ENCODE results near the gene RAB40B. TPM values are rescaled to one million over a fixed set of nuclear protein-coding genes. Genes with fewer than 3 reads are reported as not detected.

RAB40B gene
- total and polyA plus RNA-seq, 4 donors = 11.8 to 32.3 (median 21.8) TPM

GRCh38 chr17:82642022-82642421 lies 56.5 kb downstream of the RAB40B start:
- WGBS (ENCODE audit: insufficient coverage) = 84% methylated on average over 13 of the region's 14 CpGs
- Histone ChIP-seq H3K4me3 (ENCODE audit: low read depth, low read length) (no peak overlapping the region), H3K27ac (ENCODE audit: low read depth, low read length) (no peak overlapping the region), H3K36me3 (ENCODE audit: control insufficient read depth, insufficient read depth, low read length) (peaks cover 55% of the 10 kb centered on the region), H3K9me3 (ENCODE audit: control insufficient read depth, insufficient read depth, low read length) (no peaks in the 10 kb centered on the region), H3K4me1 (ENCODE audit: control insufficient read depth, insufficient read depth, low read length) (peaks cover 12% of the 10 kb centered on the region), H3K27me3 (ENCODE audit: control insufficient read depth, insufficient read depth, low read length) (no peaks in the 10 kb centered on the region)
- DNase-seq (ENCODE audit: low read depth in 4 of 6, low spot score in 6 of 6) = no peak

GRCh38 chr17:82640036-82640435 lies 58.5 kb downstream of the RAB40B start:
- H3K9me3 ChIP-seq (ENCODE audit: control insufficient read depth, insufficient read depth, low read length) = no peaks in the 10 kb centered on the region
- no peaks in the 10 kb centered on the region for H3K27me3 ChIP-seq (ENCODE audit: control insufficient read depth, insufficient read depth, low read length)
- peaks cover 58% of the 10 kb centered on the region for H3K36me3 ChIP-seq (ENCODE audit: control insufficient read depth, insufficient read depth, low read length)
- H3K4me3 ChIP-seq (ENCODE audit: low read depth, low read length) = no peak overlapping the region
- H3K4me1 ChIP-seq (ENCODE audit: control insufficient read depth, insufficient read depth, low read length) = no peaks in the 10 kb centered on the region
- DNase-seq (ENCODE audit: low read depth in 4 of 6, low spot score in 6 of 6) = no peak
- H3K27ac ChIP-seq (ENCODE audit: low read depth, low read length) = no peak overlapping the region
- 87% methylated on average over 3 of the region's 5 CpGs for WGBS (ENCODE audit: insufficient coverage)

DNA sequence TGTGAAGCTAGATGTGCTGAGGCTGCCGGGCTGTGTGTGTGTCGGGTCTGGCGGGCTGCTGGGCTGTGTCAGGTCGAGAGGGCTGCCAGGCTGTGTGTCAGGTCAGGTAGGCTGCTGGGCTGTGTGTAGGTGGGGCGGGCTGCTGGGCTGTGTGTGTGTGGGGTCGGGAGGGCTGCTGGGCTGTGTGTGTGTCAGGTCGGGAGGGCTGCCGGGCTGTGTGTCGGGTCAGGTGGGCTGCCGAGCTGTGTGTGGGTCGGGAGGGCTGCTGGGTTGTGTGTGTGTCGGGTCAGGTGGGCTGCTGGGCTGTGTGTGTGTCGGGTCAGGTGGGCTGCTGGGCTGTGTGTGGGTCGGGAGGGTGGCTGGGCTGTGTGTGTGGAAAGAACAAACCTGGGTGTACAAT lies 58.9 kb downstream of the RAB40B start:
- Histone ChIP-seq H3K27ac (ENCODE audit: low read depth, low read length) (no peak overlapping the region), H3K27me3 (ENCODE audit: control insufficient read depth, insufficient read depth, low read length) (no peaks in the 10 kb centered on the region), H3K4me3 (ENCODE audit: low read depth, low read length) (no peak overlapping the region), H3K4me1 (ENCODE audit: control insufficient read depth, insufficient read depth, low read length) (no peaks in the 10 kb centered on the region), H3K36me3 (ENCODE audit: control insufficient read depth, insufficient read depth, low read length) (peaks cover 56% of the 10 kb centered on the region), H3K9me3 (ENCODE audit: control insufficient read depth, insufficient read depth, low read length) (no peaks in the 10 kb centered on the region)
- 91% methylated on average over 14 of the region's 14 CpGs for WGBS (ENCODE audit: insufficient coverage)
- DNase-seq (ENCODE audit: low read depth in 4 of 6, low spot score in 6 of 6) = no peak

DNA sequence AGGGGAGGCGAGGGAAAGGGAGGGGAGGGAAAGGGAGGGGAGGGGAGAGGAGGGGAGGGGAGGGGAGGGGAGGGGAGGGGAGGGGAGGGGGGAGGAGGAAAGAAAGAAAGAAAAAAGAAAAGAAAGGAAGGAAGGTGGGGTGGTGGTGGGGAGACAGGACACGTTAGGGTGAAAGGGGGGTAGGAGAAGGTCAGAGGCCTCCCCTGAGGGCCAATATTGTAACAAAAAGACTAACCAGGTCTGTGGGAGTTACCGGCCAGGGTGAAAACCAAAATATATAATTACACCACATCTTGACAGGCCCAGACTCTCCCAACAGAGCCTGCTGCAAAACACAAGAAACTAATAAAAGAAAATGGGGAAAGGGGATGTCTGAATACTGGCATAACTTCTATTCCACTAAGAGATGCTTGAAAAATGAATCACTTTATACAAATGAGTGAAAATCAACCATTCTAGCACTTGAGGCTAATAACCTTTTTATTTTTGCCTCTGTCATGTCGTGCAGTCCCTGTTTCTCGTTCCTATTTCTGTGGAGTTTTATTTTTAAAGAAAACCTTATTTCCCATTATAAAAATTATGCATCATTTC lies 60.2 kb downstream of the RAB40B start:
- Histone ChIP-seq H3K9me3 (ENCODE audit: control insufficient read depth, insufficient read depth, low read length) (no peaks in the 10 kb centered on the region), H3K27ac (ENCODE audit: low read depth, low read length) (no peak overlapping the region), H3K4me3 (ENCODE audit: low read depth, low read length) (no peak overlapping the region), H3K36me3 (ENCODE audit: control insufficient read depth, insufficient read depth, low read length) (peaks cover 54% of the 10 kb centered on the region), H3K4me1 (ENCODE audit: control insufficient read depth, insufficient read depth, low read length) (no peaks in the 10 kb centered on the region), H3K27me3 (ENCODE audit: control insufficient read depth, insufficient read depth, low read length) (no peaks in the 10 kb centered on the region)
- DNase-seq (ENCODE audit: low read depth in 4 of 6, low spot score in 6 of 6) = no peak
- WGBS (ENCODE audit: insufficient coverage) = no CpG with 5 or more reads among the region's 5 CpGs

DNA sequence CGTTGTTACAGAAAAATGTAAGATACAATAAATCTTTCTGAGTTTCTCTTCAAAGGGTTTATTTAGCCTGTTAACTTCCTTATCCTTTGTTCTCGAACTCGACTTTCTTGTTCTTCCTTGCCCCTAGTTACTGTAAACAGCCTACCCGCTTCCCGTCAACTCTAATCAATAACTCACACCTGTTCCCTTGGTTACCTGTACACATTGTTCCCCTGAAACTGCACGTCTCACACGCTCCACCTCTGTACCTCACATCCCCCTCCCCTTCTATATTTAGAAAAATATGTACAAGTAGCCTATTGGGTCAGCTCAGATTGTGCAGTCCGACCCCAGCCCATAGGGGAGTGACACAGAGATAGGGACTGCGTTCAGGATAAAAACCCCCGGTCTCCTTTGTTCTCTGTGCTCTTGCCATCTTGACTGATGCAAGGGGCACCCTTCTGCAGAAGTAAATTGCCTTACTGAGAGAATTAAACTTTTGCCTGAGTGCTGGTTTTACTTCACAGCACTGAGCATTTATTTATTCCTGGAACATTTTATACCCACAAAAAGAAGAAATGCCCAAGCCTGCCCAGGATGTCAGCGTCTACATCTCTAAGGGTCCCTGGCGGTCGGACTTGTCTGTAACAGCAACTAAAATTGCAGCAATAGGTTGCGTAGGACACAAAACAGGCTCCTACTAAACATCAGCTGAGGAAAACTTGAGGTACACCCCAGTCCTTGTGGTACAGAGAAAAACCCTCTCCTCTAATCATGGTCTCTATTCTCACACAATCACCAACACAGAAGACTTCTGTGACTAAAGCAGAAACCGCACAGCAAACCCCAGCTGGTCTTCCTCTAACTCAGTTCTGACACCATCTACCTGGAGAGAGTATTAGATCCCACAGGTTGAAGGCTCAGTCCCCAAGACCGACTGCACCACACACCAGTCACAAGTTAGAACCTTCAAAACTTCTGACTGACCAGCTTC lies 61.6 kb downstream of the RAB40B start:
- WGBS (ENCODE audit: insufficient coverage) = 85% methylated on average over 13 of the region's 16 CpGs
- H3K27ac ChIP-seq (ENCODE audit: low read depth, low read length) = no peak overlapping the region

GRCh38 chr17:82633343-82633742 lies 65.2 kb downstream of the RAB40B start:
- Histone ChIP-seq H3K4me3 (ENCODE audit: low read depth, low read length) (no peak overlapping the region), H3K27me3 (ENCODE audit: control insufficient read depth, insufficient read depth, low read length) (no peaks in the 10 kb centered on the region), H3K27ac (ENCODE audit: low read depth, low read length) (no peak overlapping the region), H3K36me3 (ENCODE audit: control insufficient read depth, insufficient read depth, low read length) (peaks cover 41% of the 10 kb centered on the region), H3K4me1 (ENCODE audit: control insufficient read depth, insufficient read depth, low read length) (no peaks in the 10 kb centered on the region), H3K9me3 (ENCODE audit: control insufficient read depth, insufficient read depth, low read length) (no peaks in the 10 kb centered on the region)
- DNase-seq (ENCODE audit: low read depth in 4 of 6, low spot score in 6 of 6) = no peak

More for the DNA sequence above, 61.6 kb downstream of the RAB40B start:
- DNase-seq (ENCODE audit: low read depth in 4 of 6, low spot score in 6 of 6) = no peak
- Histone ChIP-seq H3K36me3 (ENCODE audit: control insufficient read depth, insufficient read depth, low read length) (peaks cover 43% of the 10 kb centered on the region), H3K4me1 (ENCODE audit: control insufficient read depth, insufficient read depth, low read length) (no peaks in the 10 kb centered on the region), H3K4me3 (ENCODE audit: low read depth, low read length) (no peak overlapping the region), H3K9me3 (ENCODE audit: control insufficient read depth, insufficient read depth, low read length) (no peaks in the 10 kb centered on the region), H3K27me3 (ENCODE audit: control insufficient read depth, insufficient read depth, low read length) (no peaks in the 10 kb centered on the region)

DNA sequence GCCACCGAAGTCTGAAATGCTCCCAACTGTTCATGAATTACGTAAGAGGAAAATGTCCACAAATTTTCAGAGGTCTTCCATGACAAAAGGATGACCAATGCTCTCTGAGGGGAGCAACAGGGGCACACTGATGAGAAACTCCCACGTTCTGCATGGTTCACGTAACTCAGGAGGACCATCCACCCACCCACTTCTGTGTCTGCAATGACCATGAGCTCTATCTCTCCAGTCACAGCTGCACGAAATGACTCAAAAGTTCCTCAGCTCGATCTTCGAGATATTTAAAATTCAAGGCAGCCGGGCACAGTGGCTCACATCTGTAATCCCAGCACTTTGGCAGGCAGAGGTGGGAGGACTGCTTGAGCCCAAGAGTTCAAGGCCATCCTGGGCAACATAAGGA lies 66.0 kb downstream of the RAB40B start:
- H3K9me3 ChIP-seq (ENCODE audit: control insufficient read depth, insufficient read depth, low read length) = no peaks in the 10 kb centered on the region
- H3K36me3 ChIP-seq (ENCODE audit: control insufficient read depth, insufficient read depth, low read length) = peaks cover 50% of the 10 kb centered on the region
- H3K4me1 ChIP-seq (ENCODE audit: control insufficient read depth, insufficient read depth, low read length) = no peaks in the 10 kb centered on the region
- WGBS (ENCODE audit: insufficient coverage) = 89% methylated on average over 8 of the region's 8 CpGs
- DNase-seq (ENCODE audit: low read depth in 4 of 6, low spot score in 6 of 6) = no peak
- H3K4me3 ChIP-seq (ENCODE audit: low read depth, low read length) = no peak overlapping the region
- H3K27me3 ChIP-seq (ENCODE audit: control insufficient read depth, insufficient read depth, low read length) = no peaks in the 10 kb centered on the region
- H3K27ac ChIP-seq (ENCODE audit: low read depth, low read length) = no peak overlapping the region

DNA sequence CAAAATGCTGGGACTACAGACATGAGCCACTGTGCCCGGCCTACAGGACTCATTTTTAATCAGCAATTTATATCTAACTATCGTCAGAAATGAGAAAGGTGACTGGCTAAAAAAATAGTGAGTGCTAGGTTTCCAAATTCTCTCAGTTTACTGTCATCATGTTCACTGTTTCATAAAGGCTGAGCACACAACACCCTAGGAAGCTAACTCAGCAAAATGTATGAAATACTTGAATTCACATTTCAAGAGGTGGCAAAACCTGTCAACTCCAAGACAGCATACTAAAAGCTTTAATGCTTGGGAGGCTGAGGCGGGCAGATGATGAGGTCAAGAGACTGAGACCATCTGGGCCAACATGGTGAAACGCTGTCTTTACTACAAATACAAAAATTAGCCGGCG lies 67.0 kb downstream of the RAB40B start:
- WGBS (ENCODE audit: insufficient coverage) = 100% methylated on average over 4 of the region's 6 CpGs
- H3K4me3 ChIP-seq (ENCODE audit: low read depth, low read length) = no peak overlapping the region
- peaks cover 58% of the 10 kb centered on the region for H3K36me3 ChIP-seq (ENCODE audit: control insufficient read depth, insufficient read depth, low read length)
- no peaks in the 10 kb centered on the region for H3K27me3 ChIP-seq (ENCODE audit: control insufficient read depth, insufficient read depth, low read length)
- no peaks in the 10 kb centered on the region for H3K4me1 ChIP-seq (ENCODE audit: control insufficient read depth, insufficient read depth, low read length)
- H3K27ac ChIP-seq (ENCODE audit: low read depth, low read length) = no peak overlapping the region
- DNase-seq (ENCODE audit: low read depth in 4 of 6, low spot score in 6 of 6) = no peak
- no peaks in the 10 kb centered on the region for H3K9me3 ChIP-seq (ENCODE audit: control insufficient read depth, insufficient read depth, low read length)

GRCh38 chr17:82630212-82630611 lies 68.3 kb downstream of the RAB40B start:
- Histone ChIP-seq H3K27me3 (ENCODE audit: control insufficient read depth, insufficient read depth, low read length) (no peaks in the 10 kb centered on the region), H3K36me3 (ENCODE audit: control insufficient read depth, insufficient read depth, low read length) (peaks cover 68% of the 10 kb centered on the region), H3K9me3 (ENCODE audit: control insufficient read depth, insufficient read depth, low read length) (no peaks in the 10 kb centered on the region), H3K4me3 (ENCODE audit: low read depth, low read length) (no peak overlapping the region), H3K4me1 (ENCODE audit: control insufficient read depth, insufficient read depth, low read length) (no peaks in the 10 kb centered on the region), H3K27ac (ENCODE audit: low read depth, low read length) (no peak overlapping the region)
- no peak for DNase-seq (ENCODE audit: low read depth in 4 of 6, low spot score in 6 of 6)
- WGBS (ENCODE audit: insufficient coverage) = 96% methylated on average over 12 of the region's 12 CpGs

DNA sequence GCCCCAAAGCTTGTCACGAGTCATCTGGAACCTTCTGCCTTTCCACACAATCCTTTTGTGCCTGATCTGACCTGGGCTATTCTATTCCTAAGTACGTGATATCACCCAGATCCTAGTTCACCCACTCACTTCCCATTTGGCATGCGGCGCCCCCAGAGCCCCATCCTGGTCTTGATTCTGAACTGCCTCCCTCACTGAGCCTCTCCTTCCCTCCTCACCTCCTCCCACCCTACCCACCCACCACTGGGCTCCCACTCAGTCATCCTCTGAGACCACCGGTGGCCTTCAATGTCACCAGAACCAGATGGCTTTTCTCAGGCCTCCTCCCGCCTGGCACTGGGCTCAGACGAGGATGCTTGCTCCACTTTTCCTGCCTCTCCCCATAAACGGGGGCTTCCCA lies 68.8 kb downstream of the RAB40B start:
- H3K4me1 ChIP-seq (ENCODE audit: control insufficient read depth, insufficient read depth, low read length) = no peaks in the 10 kb centered on the region
- H3K36me3 ChIP-seq (ENCODE audit: control insufficient read depth, insufficient read depth, low read length) = peaks cover 73% of the 10 kb centered on the region
- H3K27me3 ChIP-seq (ENCODE audit: control insufficient read depth, insufficient read depth, low read length) = no peaks in the 10 kb centered on the region
- H3K27ac ChIP-seq (ENCODE audit: low read depth, low read length) = no peak overlapping the region
- no peak for DNase-seq (ENCODE audit: low read depth in 4 of 6, low spot score in 6 of 6)
- H3K9me3 ChIP-seq (ENCODE audit: control insufficient read depth, insufficient read depth, low read length) = no peaks in the 10 kb centered on the region
- H3K4me3 ChIP-seq (ENCODE audit: low read depth, low read length) = no peak overlapping the region
- WGBS (ENCODE audit: insufficient coverage) = 94% methylated on average over 8 of the region's 8 CpGs
